Activated naive CD4-positive, alpha-beta T cell treated with anti-CD3 and anti-CD28 coated beads, Interleukin-2, amount 10 ng/mL, durations not matched to agents 7 days and 5 days (primary cell): ENCODE data around the gene OGFOD2.

Experiments
- CTCF ChIA-PET: fragments of 350-600 bp; sonication (Branson Sonifier 250); formaldehyde crosslinking; loops from one replicate; lab custom pipeline; 2021; ENCODE audit warnings: antibody characterized with exemption; lab: Charles Lee
- DNase-seq: peaks from one replicate; pipeline ENCODE4 v3.0.0-alpha.2; 2020
- H3K27ac Mint-ChIP-seq: one replicate; pipeline ENCODE4 v1.8.0; 2021; ENCODE audit warnings: mild to moderate bottlenecking, moderate library complexity, mixed read lengths
- H3K27me3 Mint-ChIP-seq: one replicate; pipeline ENCODE4 v1.8.0; 2021; ENCODE audit warnings: mild to moderate bottlenecking, mixed read lengths
- H3K36me3 Mint-ChIP-seq: one replicate; pipeline ENCODE4 v1.8.0; 2021; ENCODE audit warnings: mixed read lengths
- H3K4me1 Mint-ChIP-seq: one replicate; pipeline ENCODE4 v1.8.0; 2021; ENCODE audit warnings: mixed read lengths
- H3K4me3 Mint-ChIP-seq: one replicate; pipeline ENCODE4 v1.8.0; 2021; ENCODE audit warnings: mild to moderate bottlenecking, moderate library complexity, mixed read lengths
- H3K9me3 Mint-ChIP-seq: one replicate; pipeline ENCODE4 v1.8.0; 2021; ENCODE audit warnings: mixed read lengths

OGFOD2 gene

DNA sequence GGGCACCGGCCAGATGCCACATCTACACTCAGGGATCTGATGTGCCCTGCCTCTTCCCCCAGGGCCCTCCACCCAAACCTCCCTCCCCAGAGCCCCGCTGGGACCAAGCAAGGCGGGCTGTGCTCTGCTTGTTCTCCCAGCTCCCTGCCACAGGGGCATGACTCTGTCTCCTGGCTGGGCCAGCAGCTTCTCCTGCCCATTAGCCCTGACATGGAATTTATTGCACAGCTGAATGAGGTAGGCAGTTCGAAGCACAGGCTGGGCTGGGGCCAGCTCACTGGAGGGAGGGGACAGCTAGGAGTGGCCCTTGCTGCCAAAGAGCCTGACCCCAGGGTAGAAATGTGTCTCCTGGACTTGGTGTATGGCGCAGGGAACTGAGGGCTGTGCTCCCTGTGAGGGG, 47.8 kb downstream of the OGFOD2 start:
- DNase-seq: no peak
- Mint-ChIP-seq H3K4me1 (peaks cover 20% of the 10 kb centered on the region), H3K36me3 (peaks cover 8% of the 10 kb centered on the region), H3K9me3 (no peaks in the 10 kb centered on the region), H3K27me3 (no peaks in the 10 kb centered on the region), H3K27ac (no peak overlapping the region), H3K4me3 (no peak overlapping the region)
- CTCF ChIA-PET: no interaction called here

DNA sequence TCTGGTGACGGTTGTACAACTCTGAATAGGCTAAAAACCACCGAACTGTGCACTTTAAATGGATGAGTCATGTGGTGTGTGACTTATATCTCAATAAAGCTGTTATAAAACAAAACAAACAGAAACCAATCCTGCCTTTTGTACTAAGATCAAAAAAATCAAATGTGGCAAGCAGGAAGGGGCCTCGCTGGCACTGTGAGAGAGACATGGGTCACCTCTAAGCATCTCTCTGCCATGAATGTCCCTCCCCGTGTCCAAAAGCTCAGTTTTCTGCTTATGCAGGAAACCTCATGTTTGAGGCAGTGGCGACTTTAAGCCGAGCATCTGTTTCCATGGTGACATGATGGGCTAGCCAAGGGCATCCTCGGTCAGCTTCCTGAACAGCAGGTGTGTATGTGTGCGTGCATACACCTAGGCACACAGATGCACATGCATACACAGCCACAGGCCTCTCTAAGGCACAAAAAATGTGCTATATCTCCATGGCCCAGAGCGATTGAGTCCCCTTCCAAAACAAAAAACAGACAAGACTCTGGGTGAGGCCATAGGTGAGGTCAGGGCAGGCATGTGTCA, 49.9 kb downstream of the OGFOD2 start:
- Mint-ChIP-seq H3K9me3 (no peaks in the 10 kb centered on the region), H3K4me1 (peaks cover 24% of the 10 kb centered on the region), H3K36me3 (peaks cover 9% of the 10 kb centered on the region), H3K27me3 (no peaks in the 10 kb centered on the region), H3K27ac (no peak overlapping the region), H3K4me3 (no peak overlapping the region)
- DNase-seq: no peak
- CTCF ChIA-PET: interaction anchor here (0.8 kb wide), 1 partner anchor 127 kb away, joined by 3 read pairs; no protein-coding TSS in a partner anchor

DNA sequence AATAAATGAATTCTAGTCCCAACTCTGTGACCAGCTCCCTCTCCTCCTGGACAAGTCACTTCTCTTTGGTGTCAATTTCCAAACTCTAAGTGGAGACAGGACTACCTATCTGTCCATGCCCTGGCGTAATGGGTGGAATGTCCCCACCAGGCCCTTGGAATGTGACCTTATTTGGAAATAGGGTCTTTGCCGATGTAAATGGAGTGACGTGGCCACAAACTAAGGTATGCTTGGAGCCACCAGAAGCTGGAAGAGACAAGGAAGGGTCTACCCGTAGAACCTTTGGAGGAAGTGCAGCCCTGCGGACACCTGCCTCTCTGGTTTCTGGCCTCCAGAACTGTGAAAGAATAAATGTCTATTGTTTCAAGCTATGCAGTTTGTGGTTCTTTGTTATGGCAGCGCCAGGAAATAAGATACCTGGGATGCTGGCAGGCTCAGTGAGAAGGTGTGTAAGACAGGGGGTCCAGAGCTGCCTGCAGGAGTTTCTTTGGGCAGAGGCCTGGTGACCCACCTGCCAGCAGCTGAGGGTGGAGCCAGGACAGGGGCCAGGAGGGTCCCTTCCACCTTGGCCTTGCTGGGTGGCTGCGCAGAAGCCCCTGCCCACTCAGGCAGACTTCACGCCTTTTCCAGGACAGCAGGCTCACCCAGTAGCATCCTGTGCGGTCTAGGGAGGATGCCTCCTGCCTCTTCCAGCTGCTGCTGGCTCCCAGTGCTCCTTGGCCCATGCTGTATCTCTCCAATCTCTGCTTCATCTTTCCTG, 51.2 kb downstream of the OGFOD2 start:
- peaks cover 10% of the 10 kb centered on the region for H3K36me3 Mint-ChIP-seq
- CTCF ChIA-PET: no interaction called here
- no peaks in the 10 kb centered on the region for H3K27me3 Mint-ChIP-seq
- H3K4me3 Mint-ChIP-seq: no peak overlapping the region
- no peak overlapping the region for H3K27ac Mint-ChIP-seq
- no peaks in the 10 kb centered on the region for H3K9me3 Mint-ChIP-seq
- peaks cover 24% of the 10 kb centered on the region for H3K4me1 Mint-ChIP-seq
- DNase-seq: no peak

DNA sequence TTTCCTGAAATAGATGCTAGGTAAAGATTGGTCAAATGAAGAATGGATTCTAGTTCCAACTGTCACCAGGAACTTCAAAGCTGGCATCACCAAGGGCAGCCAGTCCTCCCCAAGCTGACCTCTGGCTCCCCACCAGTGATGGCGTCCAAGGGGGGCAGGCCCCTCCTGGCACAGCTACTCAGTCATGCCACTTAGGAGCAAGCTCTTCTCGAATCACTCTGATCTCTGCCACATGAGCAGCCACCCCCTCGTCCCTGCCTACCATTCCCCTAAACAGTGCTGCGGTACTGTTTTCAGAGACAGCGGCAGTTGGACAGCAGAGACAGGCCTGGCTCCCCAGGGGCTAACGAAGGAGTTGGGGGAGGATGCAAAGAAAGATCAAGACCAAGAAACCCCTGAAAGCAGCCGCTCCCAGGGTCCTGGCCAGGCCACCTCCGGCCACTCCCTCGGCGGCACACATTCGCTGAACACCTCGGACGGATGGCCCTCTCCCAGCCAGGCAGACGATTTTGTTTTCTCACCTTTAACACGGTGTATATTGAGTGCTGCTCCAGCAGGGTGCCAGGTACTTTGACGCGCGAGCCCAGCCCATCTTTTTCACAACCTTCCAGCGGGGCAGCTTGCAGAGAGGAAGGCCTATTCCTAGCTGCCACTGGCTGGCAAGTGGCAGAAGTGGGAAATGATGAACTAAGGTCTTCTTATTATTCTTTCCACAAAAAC, 52.8 kb downstream of the OGFOD2 start:
- H3K27me3 Mint-ChIP-seq: no peaks in the 10 kb centered on the region
- no peak overlapping the region for H3K27ac Mint-ChIP-seq
- CTCF ChIA-PET: interaction anchor here (1.1 kb wide), 1 partner anchor 15 kb away, joined by 6 read pairs; no protein-coding TSS in a partner anchor

DNA sequence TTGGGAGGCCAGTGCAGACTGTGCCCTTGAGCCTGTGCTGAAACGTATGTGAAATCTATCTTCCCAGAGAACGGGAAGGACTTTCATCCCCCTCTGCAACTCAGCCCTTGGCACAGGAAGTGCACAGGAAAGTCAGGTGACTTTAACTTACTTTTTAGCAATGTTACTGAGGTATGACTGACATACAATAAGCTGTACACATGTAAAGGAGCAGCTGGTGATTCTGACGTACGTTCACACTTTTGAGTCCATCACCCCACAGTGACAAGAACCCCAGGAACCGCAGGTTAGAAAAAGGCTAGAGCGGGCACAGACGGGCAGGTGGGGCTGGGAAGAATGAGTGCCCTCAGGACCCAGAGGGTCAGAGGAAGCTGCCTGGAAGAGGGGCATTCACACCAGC, 53.4 kb downstream of the OGFOD2 start:
- CTCF ChIA-PET: interaction anchor here (1.3 kb wide), 1 partner anchor 31 kb away, joined by 3 read pairs; no protein-coding TSS in a partner anchor
- H3K9me3 Mint-ChIP-seq: no peaks in the 10 kb centered on the region
- no peak overlapping the region for H3K4me3 Mint-ChIP-seq
- H3K4me1 Mint-ChIP-seq: peaks cover 29% of the 10 kb centered on the region
- no peak overlapping the region for H3K27ac Mint-ChIP-seq
- DNase-seq: no peak
- H3K27me3 Mint-ChIP-seq: no peaks in the 10 kb centered on the region
- peaks cover 17% of the 10 kb centered on the region for H3K36me3 Mint-ChIP-seq

More for the DNA sequence above, 52.8 kb downstream of the OGFOD2 start:
- no peak for DNase-seq
- peaks cover 17% of the 10 kb centered on the region for H3K36me3 Mint-ChIP-seq
- H3K4me1 Mint-ChIP-seq: peaks cover 24% of the 10 kb centered on the region
- no peak overlapping the region for H3K4me3 Mint-ChIP-seq
- no peaks in the 10 kb centered on the region for H3K9me3 Mint-ChIP-seq

DNA sequence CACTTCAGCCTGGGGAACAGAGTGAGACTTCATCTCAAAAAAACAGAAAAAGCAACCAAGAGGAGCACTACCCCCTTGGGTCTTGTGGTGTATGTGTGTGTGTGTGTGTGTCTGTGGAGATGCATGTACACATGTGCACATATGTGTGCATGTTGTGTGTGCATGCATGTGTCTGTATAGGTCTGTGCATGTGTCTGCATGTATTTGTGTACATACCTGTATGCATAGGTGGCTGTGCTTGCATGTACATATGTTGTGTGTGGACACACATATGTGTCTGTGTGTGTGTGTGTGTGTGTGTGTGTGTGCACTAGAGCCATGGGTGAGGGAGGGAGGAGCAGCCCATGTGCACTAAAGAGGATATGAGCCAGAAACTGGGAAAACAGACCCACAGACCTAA, 54.5 kb downstream of the OGFOD2 start:
- no peak overlapping the region for H3K27ac Mint-ChIP-seq

More for the DNA sequence above, 54.5 kb downstream of the OGFOD2 start:
- no peaks in the 10 kb centered on the region for H3K9me3 Mint-ChIP-seq
- peaks cover 21% of the 10 kb centered on the region for H3K36me3 Mint-ChIP-seq
- H3K4me1 Mint-ChIP-seq: peaks cover 37% of the 10 kb centered on the region
- no peak for DNase-seq
- H3K27me3 Mint-ChIP-seq: no peaks in the 10 kb centered on the region
- CTCF ChIA-PET: interaction anchor here (1.3 kb wide), 1 partner anchor 30 kb away, joined by 3 read pairs; no protein-coding TSS in a partner anchor
- H3K4me3 Mint-ChIP-seq: no peak overlapping the region
